ENCODE results near the gene AASDH. TPM values are rescaled to one million over a fixed set of nuclear protein-coding genes. Genes with fewer than 3 reads are reported as not detected.

Gene AASDH
- total and polyA plus RNA-seq, 8 donors, result 2.8 to 58.0 (median 9.9) TPM

DNA sequence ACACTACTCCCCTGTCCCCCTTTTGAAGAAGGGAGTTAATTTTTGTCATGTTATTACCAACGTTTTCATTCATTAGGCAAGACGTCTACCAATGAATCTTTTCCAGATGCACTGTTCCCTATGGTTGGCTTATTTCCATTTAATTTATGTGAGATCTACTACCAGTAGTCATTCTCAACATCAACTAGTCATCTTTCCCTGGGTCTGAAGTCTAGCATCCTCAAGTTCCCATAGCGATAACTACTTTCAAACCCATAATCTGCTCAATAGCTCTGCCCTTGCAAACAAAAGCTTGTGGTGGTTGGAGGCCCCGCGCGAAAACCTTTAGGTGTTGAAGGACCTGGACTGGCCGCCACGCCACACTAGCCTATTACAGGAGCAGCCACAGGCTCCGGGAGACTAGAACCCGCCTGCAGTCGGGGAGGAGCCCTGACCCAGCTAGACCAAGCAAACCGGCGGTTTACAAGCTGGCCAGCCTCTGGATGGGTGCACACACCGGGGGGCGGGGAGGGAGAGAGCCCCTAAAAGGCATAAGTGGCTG, 47.4 kb upstream of the AASDH start:
- TF ChIP-seq, protein P1, sequence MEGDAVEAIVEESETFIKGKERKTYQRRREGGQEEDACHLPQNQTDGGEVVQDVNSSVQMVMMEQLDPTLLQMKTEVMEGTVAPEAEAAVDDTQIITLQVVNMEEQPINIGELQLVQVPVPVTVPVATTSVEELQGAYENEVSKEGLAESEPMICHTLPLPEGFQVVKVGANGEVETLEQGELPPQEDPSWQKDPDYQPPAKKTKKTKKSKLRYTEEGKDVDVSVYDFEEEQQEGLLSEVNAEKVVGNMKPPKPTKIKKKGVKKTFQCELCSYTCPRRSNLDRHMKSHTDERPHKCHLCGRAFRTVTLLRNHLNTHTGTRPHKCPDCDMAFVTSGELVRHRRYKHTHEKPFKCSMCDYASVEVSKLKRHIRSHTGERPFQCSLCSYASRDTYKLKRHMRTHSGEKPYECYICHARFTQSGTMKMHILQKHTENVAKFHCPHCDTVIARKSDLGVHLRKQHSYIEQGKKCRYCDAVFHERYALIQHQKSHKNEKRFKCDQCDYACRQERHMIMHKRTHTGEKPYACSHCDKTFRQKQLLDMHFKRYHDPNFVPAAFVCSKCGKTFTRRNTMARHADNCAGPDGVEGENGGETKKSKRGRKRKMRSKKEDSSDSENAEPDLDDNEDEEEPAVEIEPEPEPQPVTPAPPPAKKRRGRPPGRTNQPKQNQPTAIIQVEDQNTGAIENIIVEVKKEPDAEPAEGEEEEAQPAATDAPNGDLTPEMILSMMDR (IDR thresholded peaks at IDR 0.05), result no peak
- no peak for TF ChIP-seq POLR2A (IDR thresholded peaks at IDR 0.05)
- H3K27me3 ChIP-seq, result no peaks in the 10 kb centered on the region
- H3K27ac ChIP-seq, result peak overlapping the region; percentile 85 to 96 (median 95)
- H3K36me3 ChIP-seq, result no peaks in the 10 kb centered on the region
- H3K9me3 ChIP-seq, result no peaks in the 10 kb centered on the region
- peak overlapping the region; percentile 73 to 93 (median 83) for H3K4me3 ChIP-seq
- H3K4me1 ChIP-seq, result peaks cover 8 to 35% (median 33%) of the 10 kb centered on the region in 4 donors
- WGBS, 5 donors, result 1 to 3% (median 1%) methylated on average over 11 to 15 of the region's 15 CpGs
- intact Hi-C loops (cut with DNase I; ENCODE audit: low total_unique reads), result no loop called here
- peak; percentile 59 to 82 for DNase-seq

DNA sequence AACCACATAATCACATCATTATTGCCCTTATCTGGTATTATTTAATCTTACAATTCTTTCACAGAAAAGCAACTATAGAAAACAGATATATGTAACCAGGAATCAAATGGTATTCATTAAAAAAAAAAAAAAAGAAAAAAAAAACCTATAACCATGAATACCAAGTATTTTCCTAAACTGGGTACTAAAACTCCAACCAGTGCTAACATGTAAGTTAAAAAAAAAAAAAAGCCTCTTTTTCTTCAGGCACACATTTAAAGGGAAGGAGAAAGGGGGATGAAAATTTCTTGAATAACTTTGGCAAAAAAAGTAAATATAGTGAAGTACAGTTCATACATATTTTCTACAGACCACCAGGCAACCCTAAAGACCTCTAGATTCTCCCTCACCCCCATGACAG, 46.0 kb upstream of the AASDH start:
- intact Hi-C loops (cut with DNase I; ENCODE audit: low total_unique reads), result no loop called here
- Histone ChIP-seq H3K9me3 (no peaks in the 10 kb centered on the region), H3K4me3 (no peak overlapping the region), H3K4me1 (peaks cover 8 to 35% (median 32%) of the 10 kb centered on the region in 4 donors), H3K36me3 (no peaks in the 10 kb centered on the region), H3K27ac (no peak overlapping the region), H3K27me3 (no peaks in the 10 kb centered on the region)
- no peak for TF ChIP-seq POLR2AphosphoS5 (IDR thresholded peaks at IDR 0.05)
- TF ChIP-seq, protein P1 (IDR thresholded peaks at IDR 0.05), result no peak
- TF ChIP-seq EP300 (IDR thresholded peaks at IDR 0.05), result no peak
- TF ChIP-seq POLR2A (IDR thresholded peaks at IDR 0.05), result no peak
- DNase-seq, result no peak

DNA sequence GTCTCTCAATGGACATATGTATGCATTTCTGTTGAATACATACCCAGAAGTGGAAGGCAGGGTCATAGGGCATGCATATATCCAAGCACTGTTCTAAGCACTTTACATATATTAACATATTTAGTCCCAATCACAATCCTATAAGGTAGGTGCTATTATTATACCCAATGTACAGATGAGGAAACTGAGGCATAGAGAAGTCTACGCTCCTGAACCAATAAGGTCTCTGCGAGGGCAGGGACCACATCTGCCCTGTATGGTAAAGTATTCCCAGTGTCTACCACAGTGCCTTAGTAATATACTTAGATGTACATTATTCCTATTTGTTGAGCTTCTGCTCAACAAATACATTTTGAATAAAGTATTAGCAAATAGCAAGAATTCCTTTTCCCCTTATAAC, 42.9 kb upstream of the AASDH start:
- WGBS, 5 donors, result 91 to 100% (median 98%) methylated on average over 2 of the region's 2 CpGs
- Histone ChIP-seq H3K4me1 (peaks cover 4 to 21% (median 16%) of the 10 kb centered on the region in 4 donors), H3K4me3 (no peak overlapping the region), H3K36me3 (no peaks in the 10 kb centered on the region), H3K9me3 (no peaks in the 10 kb centered on the region), H3K27ac (no peak overlapping the region), H3K27me3 (no peaks in the 10 kb centered on the region)
- intact Hi-C loops (cut with DNase I; ENCODE audit: low total_unique reads), result no loop called here
- no peak for DNase-seq
- TF ChIP-seq POLR2AphosphoS5 (IDR thresholded peaks at IDR 0.05) (no peak), EP300 (IDR thresholded peaks at IDR 0.05) (no peak), POLR2A (IDR thresholded peaks at IDR 0.05) (no peak)
- TF ChIP-seq, protein P1 (IDR thresholded peaks at IDR 0.05), result no peak

DNA sequence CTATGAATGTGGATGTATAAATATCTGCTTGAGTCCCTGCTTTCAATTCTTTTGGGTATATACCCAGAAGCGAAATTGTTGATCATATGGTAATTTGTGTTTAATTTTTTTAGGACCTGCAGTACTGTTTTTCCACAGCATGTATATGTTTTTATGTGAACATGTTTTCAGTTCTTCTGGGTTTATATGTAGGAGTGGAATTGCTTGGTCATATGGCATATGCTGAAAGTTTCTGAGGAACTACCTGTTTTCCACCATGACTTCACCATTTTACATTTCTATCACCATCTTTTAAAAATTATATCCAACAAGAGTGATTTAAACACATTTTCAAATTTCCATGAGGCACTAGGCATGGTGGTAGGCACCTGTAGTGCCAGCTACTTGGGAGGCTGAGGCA, 39.9 kb upstream of the AASDH start:
- H3K27ac ChIP-seq, result no peak overlapping the region
- H3K9me3 ChIP-seq, result no peaks in the 10 kb centered on the region
- DNase-seq, result no peak
- WGBS, 5 donors, result 91 to 98% (median 96%) methylated on average over 1 of the region's 1 CpG
- no peak overlapping the region for H3K4me3 ChIP-seq
- no peaks in the 10 kb centered on the region for H3K36me3 ChIP-seq
- TF ChIP-seq EP300 (IDR thresholded peaks at IDR 0.05), result no peak
- TF ChIP-seq POLR2AphosphoS5 (IDR thresholded peaks at IDR 0.05), result no peak
- TF ChIP-seq, protein P1 (IDR thresholded peaks at IDR 0.05), result no peak
- no peak for TF ChIP-seq POLR2A (IDR thresholded peaks at IDR 0.05)
- intact Hi-C loops (cut with DNase I; ENCODE audit: low total_unique reads), result no loop called here
- peaks cover 0 to 8% (median 4%) of the 10 kb centered on the region in 4 donors for H3K4me1 ChIP-seq
- H3K27me3 ChIP-seq, result no peaks in the 10 kb centered on the region

Measured in stomach (tissue), 9 donors.